Heart left ventricle (tissue), 16 donors: Measurements from ENCODE around the gene NAALADL2. TPM values are rescaled to one million over a fixed set of nuclear protein-coding genes. Genes with fewer than 3 reads are reported as not detected.
A peak's percentile ranks its signal among the peaks of the same experiment; 100 is the strongest.

ENCODE experiments used
- ATAC-seq, 4 donors: fragments of 200-7000 bp; cut with Tn5 transposase; one replicate each; pipeline ENCODE4 v1.9.1; 2020 to 2022; ENCODE audit warnings: moderate library complexity in 4 of 4, mild to moderate bottlenecking in 3 of 4, moderate number of reproducible peaks in 1 of 4
- DNase-seq, 5 donors: peaks; one replicate each; pipeline ENCODE4 v3.0.0-alpha.2; 2020
- H3K27ac ChIP-seq, 12 donors: fragments of 200-600 bp; sonication (generic) in 4 of 12; one replicate each; pipeline versions ENCODE4 v1.5.0 to v1.8.0; 2016 to 2022; ENCODE audit warnings: mild to moderate bottlenecking in 2 of 12
- H3K27me3 ChIP-seq, 9 donors: fragments of 200-600 bp; sonication (generic) in 2 of 9; one replicate each; pipeline versions ENCODE4 v1.5.1 to v1.8.0; 2016 to 2022; ENCODE audit warnings: mild to moderate bottlenecking in 3 of 9
- H3K36me3 ChIP-seq, 9 donors: fragments of 200-600 bp; sonication (generic) in 2 of 9; one replicate each; pipeline versions ENCODE4 v1.5.0 to v1.8.0; 2018 to 2022; ENCODE audit warnings: mild to moderate bottlenecking in 2 of 9
- H3K4me1 ChIP-seq, 12 donors: fragments of 200-600 bp; sonication (generic) in 4 of 12; one replicate each; pipeline versions ENCODE4 v1.5.0 to v1.8.0; 2016 to 2022; ENCODE audit warnings: mild to moderate bottlenecking in 3 of 12
- H3K4me3 ChIP-seq, 12 donors: fragments of 200-600 bp; sonication (generic) in 4 of 12; one replicate each; pipeline versions ENCODE4 v1.5.0 to v1.8.0; 2017 to 2022; ENCODE audit warnings: mild to moderate bottlenecking in 9 of 12, moderate library complexity in 4 of 12
- H3K9me3 ChIP-seq, 12 donors: fragments of 200-600 bp; sonication (generic) in 4 of 12; one replicate each; pipeline versions ENCODE4 v1.5.0 to v1.8.0; 2016 to 2022; ENCODE audit warnings: mild to moderate bottlenecking in 1 of 12
- POLR2A ChIP-seq, 2 donors: fragments of 450-650 bp; IDR thresholded peaks; one replicate each; pipeline ENCODE4 v1.6.1; 2017; ENCODE audit warnings: antibody characterized with exemption in 2 of 2, mild to moderate bottlenecking in 2 of 2, moderate library complexity in 2 of 2
- WGBS, 4 donors: extraction: QIAGEN DNeasy Blood & Tissue Kit in 2 of 4; methylation state at CpG; one replicate each; pipeline versions ENCODE4 v1.1.5 to v1.1.7; 2013 to 2018; 5-methylcytosine and 5-hydroxymethylcytosine counted together
- intact Hi-C, 10 donors: fragments of 100-400 bp; cut with DNase I; formaldehyde crosslinking; loops; one replicate each; pipeline versions ENCODE4 v1.11.1 to v1.14.2; 2022
- polyA plus RNA-seq, 2 donors: library from polyadenylated mRNA; stranded (reverse); fragments of 200-250 nt; gene quantifications; one replicate each; pipeline ENCODE4 v1.2.3, GENCODE V29; 2013
- total RNA-seq, 9 donors: library from RNA; depleted of rRNA in 2 of 9; stranded (reverse); fragments of >200 nt in 2 of 9; fragmentation: NEBNext Ultra II Directional in 3 of 9; extraction: Animal tissue kit (Norgen Biotek cat#: 25700) in 3 of 9; gene quantifications; one replicate each; pipeline versions ENCODE4 v1.1.0 to v1.2.4, GENCODE V29; 2016 to 2023
- TF ChIP-seq, protein P1 (sequence below), 12 donors: fragments of 200-600 bp; sonication (generic) in 4 of 12; IDR thresholded peaks; one replicate each; pipeline versions ENCODE4 v1.5.0 to v1.8.0; 2018 to 2022; ENCODE audit warnings: antibody characterized with exemption in 12 of 12, mild to moderate bottlenecking in 5 of 12
- donor health status: ischemic (EF 13 %, LVEDD 7.1; RV severe dilation, severe dysfunction).
- donor health status: healthy with polysubstance abuse.
- donor health status: DM: no; HTN: yes; CAD: no.
- donor health status: DM: no; HTN: no; CAD: no.
- donor health status: ischemic (EF 25% LVEDD 6.9; RV normal size, moderate dysfunction).
- donor health status: ischemic (EF 25% LVEDD 5.7; RV mildly dilated, moderate dysfunction).
- donor health status: healthy.
- donor health status: DM: yes; HTN: yes; CAD: no.
- donor health status: ischemic (EF 35%, LVEDD 5.7; RV mildly dilated, moderate dysfunction).
- donor health status: nonischemic (EF 11% LVEDD 7.7; RV severe dilation, severe dysfunction).
- donor health status: DM: yes; HTN: yes; CAD: no.
- donor health status: PGD.
- donor health status: ischemic (EF 29% LVEDD 5.4; RV normal size, mild dysfunction).
- donor health status: nonischemic (EF 23%, LVEDD 6.1; RV moderate dilation, normal function).

Gene NAALADL2
- total and polyA plus RNA-seq, 11 donors, result 0.23 to 8.5 (median 3.0) TPM

DNA sequence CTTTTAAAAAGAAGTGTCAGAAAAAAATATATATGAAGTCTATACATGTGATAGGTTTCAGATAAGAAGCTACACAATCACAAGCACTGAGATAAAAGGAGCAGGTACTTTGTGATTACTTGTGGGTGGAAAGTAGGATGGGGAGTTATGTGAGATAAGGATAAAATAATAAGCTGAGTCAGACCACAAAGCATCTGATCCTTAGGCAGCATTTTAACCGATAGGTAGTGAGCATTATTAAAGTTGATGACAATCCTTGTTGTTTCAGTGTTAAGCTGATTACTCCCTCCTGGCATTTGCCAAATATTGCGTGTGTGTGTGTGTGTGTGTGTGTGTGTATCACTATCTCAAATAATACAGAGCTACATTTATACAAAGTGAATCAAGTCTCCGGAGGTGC, 483.1 kb downstream of the NAALADL2 start:
- ATAC-seq, result no peak
- intact Hi-C loops, result no loop called here
- no peak for DNase-seq
- peaks cover 0 to 2% (median 0%) of the 10 kb centered on the region in 12 donors for H3K4me1 ChIP-seq
- no peaks in the 10 kb centered on the region for H3K9me3 ChIP-seq
- 70 to 79% (median 72%) methylated on average over 3 of the region's 3 CpGs for WGBS, 4 donors
- no peaks in the 10 kb centered on the region for H3K36me3 ChIP-seq
- H3K4me3 ChIP-seq, result no peak overlapping the region
- H3K27ac ChIP-seq, result no peak overlapping the region
- no peaks in the 10 kb centered on the region for H3K27me3 ChIP-seq
- TF ChIP-seq POLR2A (IDR thresholded peaks at IDR 0.05), result no peak
- TF ChIP-seq, protein P1, sequence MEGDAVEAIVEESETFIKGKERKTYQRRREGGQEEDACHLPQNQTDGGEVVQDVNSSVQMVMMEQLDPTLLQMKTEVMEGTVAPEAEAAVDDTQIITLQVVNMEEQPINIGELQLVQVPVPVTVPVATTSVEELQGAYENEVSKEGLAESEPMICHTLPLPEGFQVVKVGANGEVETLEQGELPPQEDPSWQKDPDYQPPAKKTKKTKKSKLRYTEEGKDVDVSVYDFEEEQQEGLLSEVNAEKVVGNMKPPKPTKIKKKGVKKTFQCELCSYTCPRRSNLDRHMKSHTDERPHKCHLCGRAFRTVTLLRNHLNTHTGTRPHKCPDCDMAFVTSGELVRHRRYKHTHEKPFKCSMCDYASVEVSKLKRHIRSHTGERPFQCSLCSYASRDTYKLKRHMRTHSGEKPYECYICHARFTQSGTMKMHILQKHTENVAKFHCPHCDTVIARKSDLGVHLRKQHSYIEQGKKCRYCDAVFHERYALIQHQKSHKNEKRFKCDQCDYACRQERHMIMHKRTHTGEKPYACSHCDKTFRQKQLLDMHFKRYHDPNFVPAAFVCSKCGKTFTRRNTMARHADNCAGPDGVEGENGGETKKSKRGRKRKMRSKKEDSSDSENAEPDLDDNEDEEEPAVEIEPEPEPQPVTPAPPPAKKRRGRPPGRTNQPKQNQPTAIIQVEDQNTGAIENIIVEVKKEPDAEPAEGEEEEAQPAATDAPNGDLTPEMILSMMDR (IDR thresholded peaks at IDR 0.05), result no peak

DNA sequence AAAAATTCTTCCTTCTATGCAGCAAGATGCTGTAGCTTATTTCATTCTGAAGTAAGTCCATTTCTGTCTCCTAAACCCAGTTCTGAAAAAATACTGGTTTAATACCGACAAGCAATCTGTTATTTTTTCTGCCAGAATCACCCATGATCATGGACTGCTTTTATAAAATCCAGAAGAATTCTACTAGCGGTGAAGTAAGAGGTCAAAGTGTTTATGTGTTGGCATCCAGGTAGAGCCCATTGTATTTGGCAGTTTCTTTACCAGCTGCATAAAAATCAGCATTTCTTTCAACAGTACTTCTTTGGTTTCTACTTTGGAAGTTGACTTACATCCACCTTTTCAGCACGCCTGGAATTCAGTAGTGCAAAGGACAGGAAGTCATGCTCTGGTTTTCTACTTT, 484.8 kb downstream of the NAALADL2 start:
- DNase-seq (no peak), ATAC-seq (no peak)
- WGBS, 4 donors, result 57 to 92% (median 75%) methylated on average over 3 of the region's 3 CpGs
- TF ChIP-seq, protein P1 (IDR thresholded peaks at IDR 0.05), result no peak
- no peak for TF ChIP-seq POLR2A (IDR thresholded peaks at IDR 0.05)
- H3K36me3 ChIP-seq, result no peaks in the 10 kb centered on the region
- H3K9me3 ChIP-seq, result no peaks in the 10 kb centered on the region
- H3K4me3 ChIP-seq, result no peak overlapping the region
- intact Hi-C loops, result no loop called here
- no peak overlapping the region for H3K27ac ChIP-seq
- H3K27me3 ChIP-seq, result no peaks in the 10 kb centered on the region
- peaks cover 0 to 2% (median 0%) of the 10 kb centered on the region in 12 donors for H3K4me1 ChIP-seq

GRCh38 chr3:175346573-175347356, 487.6 kb downstream of the NAALADL2 start:
- intact Hi-C loops, result no loop called here
- WGBS, 4 donors, result 43 to 62% (median 53%) methylated on average over 8 of the region's 8 CpGs
- H3K4me3 ChIP-seq, result no peak overlapping the region

GRCh38 chr3:175349168-175349567, 490.0 kb downstream of the NAALADL2 start:
- Histone ChIP-seq H3K9me3 (no peaks in the 10 kb centered on the region), H3K4me1 (peaks cover 0 to 2% (median 0%) of the 10 kb centered on the region in 12 donors), H3K27me3 (no peaks in the 10 kb centered on the region), H3K36me3 (no peaks in the 10 kb centered on the region), H3K27ac (no peak overlapping the region), H3K4me3 (no peak overlapping the region)
- intact Hi-C loops, result no loop called here
- DNase-seq (no peak), ATAC-seq (no peak)
- TF ChIP-seq, protein P1 (IDR thresholded peaks at IDR 0.05), result no peak
- WGBS, 4 donors, result 88 to 97% (median 92%) methylated on average over 2 of the region's 2 CpGs

More at GRCh38 chr3:175346573-175347356, 487.6 kb downstream of the NAALADL2 start:
- H3K27ac ChIP-seq, result no peak overlapping the region
- DNase-seq (peak; percentile 23 to 52 (median 39)), ATAC-seq (peak; percentile 51 to 95 (median 92))
- H3K27me3 ChIP-seq, result no peaks in the 10 kb centered on the region
- H3K4me1 ChIP-seq, result peaks cover 0 to 2% (median 0%) of the 10 kb centered on the region in 12 donors
- no peak for TF ChIP-seq POLR2A (IDR thresholded peaks at IDR 0.05)
- TF ChIP-seq, protein P1 (IDR thresholded peaks at IDR 0.05), result no peak
- H3K36me3 ChIP-seq, result no peaks in the 10 kb centered on the region
- H3K9me3 ChIP-seq, result no peaks in the 10 kb centered on the region
